Spleen (tissue), 11 donors: Measurements from ENCODE around the gene CCNC. TPM values are rescaled to one million over a fixed set of nuclear protein-coding genes. Genes with fewer than 3 reads are reported as not detected.

Experiments
- DNase-seq: peaks from one replicate; pipeline ENCODE4 v3.0.0-alpha.2; 2020
- H3K27ac ChIP-seq, 8 donors: fragments of 200-600 bp; sonication (generic) in 7 of 8; 1 replicate in 4 of 8; 2 replicates in 4 of 8; pipeline versions ENCODE4 v1.5.0 to v1.8.0; 2016 to 2021; ENCODE audit warnings: inconsistent platforms in 4 of 8, mild to moderate bottlenecking in 4 of 8, moderate library complexity in 1 of 8
- H3K27me3 ChIP-seq, 7 donors: fragments of 200-600 bp; sonication (generic) in 6 of 7; replicated peaks in 1 of 7; 1 replicate in 4 of 7; 2 replicates in 3 of 7; pipeline versions ENCODE4 v1.5.0 to v1.8.0; 2016 to 2021; ENCODE audit warnings: inconsistent platforms in 3 of 7, mild to moderate bottlenecking in 1 of 7
- H3K36me3 ChIP-seq, 6 donors: fragments of 200-600 bp; sonication (generic) in 5 of 6; 1 replicate in 4 of 6; 2 replicates in 2 of 6; pipeline versions ENCODE4 v1.5.0 to v1.8.0; 2016 to 2021; ENCODE audit warnings: inconsistent platforms in 2 of 6
- H3K4me1 ChIP-seq, 6 donors: fragments of 200-600 bp; sonication (generic) in 5 of 6; 1 replicate in 3 of 6; 2 replicates in 3 of 6; pipeline versions ENCODE4 v1.5.0 to v1.8.0; 2016 to 2021; ENCODE audit warnings: inconsistent platforms in 3 of 6
- H3K4me3 ChIP-seq, 8 donors: fragments of 200-600 bp; sonication (generic) in 7 of 8; 1 replicate in 4 of 8; 2 replicates in 4 of 8; pipeline versions ENCODE4 v1.5.0 to v1.8.0; 2016 to 2021; ENCODE audit warnings: inconsistent platforms in 4 of 8, mild to moderate bottlenecking in 4 of 8, moderate library complexity in 2 of 8
- H3K9me3 ChIP-seq, 8 donors: fragments of 200-600 bp; sonication (generic) in 7 of 8; 1 replicate in 4 of 8; 2 replicates in 4 of 8; pipeline versions ENCODE4 v1.5.0 to v1.8.0; 2016 to 2021; ENCODE audit warnings: inconsistent platforms in 4 of 8
- POLR2A ChIP-seq, 3 donors: fragments of 450-650 bp; IDR thresholded peaks; one replicate each; pipeline ENCODE4 v1.5.1; 2017; ENCODE audit warnings: antibody characterized with exemption in 3 of 3, mild to moderate bottlenecking in 1 of 3
- POLR2AphosphoS5 ChIP-seq, 3 donors: sonication (generic); formaldehyde crosslinking; IDR thresholded peaks; one replicate each; pipeline ENCODE4 v1.5.1; 2017; ENCODE audit warnings: antibody characterized with exemption in 3 of 3
- WGBS, 5 donors: extraction: QIAGEN DNeasy Blood & Tissue Kit in 3 of 5; methylation state at CpG; one replicate each; pipeline versions ENCODE4 v1.1.5 to v1.1.7; 2013 to 2018; 5-methylcytosine and 5-hydroxymethylcytosine counted together
- intact Hi-C: fragments of 100-400 bp; cut with DNase I; formaldehyde crosslinking; loops from one replicate; pipeline ENCODE4 v1.15.0; 2023; ENCODE audit warnings: low total_unique reads
- polyA plus RNA-seq, 3 donors: library from polyadenylated mRNA; stranded (reverse); fragments of 200-250 nt; gene quantifications; one replicate each; pipeline ENCODE4 v1.2.1, GENCODE V29; 2013
- total RNA-seq, 7 donors: library from RNA; depleted of rRNA in 3 of 7; stranded (reverse); fragments of >200 nt in 3 of 7; fragmentation: NEBNext Ultra II Directional in 4 of 7; extraction: Animal tissue kit (Norgen Biotek cat#: 25700) in 4 of 7; gene quantifications; one replicate each; pipeline versions ENCODE4 v1.1.0 to v1.2.1, GENCODE V29; 2016 to 2021
- TF ChIP-seq, protein P1 (sequence below), 11 experiments: fragments of 200-600 bp in 7 of 11; fragments of 450-650 bp in 4 of 11; sonication (generic) in 4 of 11; IDR thresholded peaks in 8 of 11; conservative IDR thresholded peaks in 3 of 11; 1 replicate in 7 of 11; 2 replicates in 4 of 11; pipeline versions ENCODE4 v1.4.0 to v1.8.0; 2016 to 2021; ENCODE audit warnings: antibody characterized with exemption in 11 of 11, inconsistent platforms in 4 of 11, mild to moderate bottlenecking in 1 of 11
- donor health status: healthy with polysubstance abuse.
- donor health status: DM: no; HTN: no; CAD: no; lungs with moderate emphysema.
- donor health status: DM: no; HTN: no; CAD: no.
- donor health status: Bipolar disorder and iron deficiency.
- donor health status: healthy.
- donor health status: DM: no; HTN: no; CAD: no.
- donor health status: DM: yes; HTN: yes; CAD: no.

The CCNC gene
- total and polyA plus RNA-seq, 10 donors, result 28.8 to 66.0 (median 43.6) TPM

DNA sequence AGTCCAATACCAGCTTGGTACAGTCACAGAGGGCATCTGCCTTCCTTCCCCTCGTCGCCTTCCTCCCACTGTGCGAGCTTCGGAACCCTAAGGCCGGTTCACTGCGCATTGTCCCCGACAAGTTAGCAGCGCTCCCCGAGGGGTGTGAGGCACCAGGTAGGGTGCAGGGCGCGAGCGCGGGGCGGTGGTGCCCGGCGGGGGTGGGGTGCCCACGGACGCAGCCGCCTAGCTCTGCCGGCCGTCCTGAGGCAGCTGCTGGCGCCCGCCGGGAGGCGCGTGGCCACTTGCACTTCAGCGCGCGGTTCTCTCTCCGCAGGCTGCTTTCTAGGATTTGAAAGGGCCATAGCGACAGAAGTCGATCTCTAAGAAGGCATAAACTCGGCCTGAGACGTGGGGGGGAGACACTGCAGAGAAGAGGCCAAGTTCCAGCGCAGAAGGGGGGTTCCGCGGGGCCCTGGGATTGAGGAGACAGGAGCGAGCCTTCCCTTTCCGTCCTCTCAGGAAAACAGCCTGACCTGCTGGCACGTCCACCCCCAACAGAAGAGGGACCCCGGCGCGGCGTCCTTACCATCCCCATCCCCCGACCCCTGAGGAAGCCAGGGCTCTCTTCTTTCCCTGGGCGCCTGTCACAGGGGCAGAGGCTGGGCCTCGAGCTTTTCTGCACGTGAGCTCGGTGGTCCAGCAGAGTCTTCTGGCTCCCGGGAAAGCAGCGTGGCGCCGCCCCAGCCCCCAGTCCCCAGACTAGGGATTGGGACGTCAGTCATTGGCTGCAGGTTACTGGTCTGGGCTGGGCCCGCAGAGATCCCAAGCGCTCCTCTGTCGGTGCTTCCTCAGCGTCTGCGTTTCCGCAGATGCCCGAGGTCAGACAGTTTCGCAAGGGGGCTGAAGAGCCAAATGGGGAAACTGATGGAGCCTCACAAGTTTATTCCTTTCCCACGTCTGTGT lies 22.5 kb upstream of the CCNC start:
- TF ChIP-seq, protein P1, sequence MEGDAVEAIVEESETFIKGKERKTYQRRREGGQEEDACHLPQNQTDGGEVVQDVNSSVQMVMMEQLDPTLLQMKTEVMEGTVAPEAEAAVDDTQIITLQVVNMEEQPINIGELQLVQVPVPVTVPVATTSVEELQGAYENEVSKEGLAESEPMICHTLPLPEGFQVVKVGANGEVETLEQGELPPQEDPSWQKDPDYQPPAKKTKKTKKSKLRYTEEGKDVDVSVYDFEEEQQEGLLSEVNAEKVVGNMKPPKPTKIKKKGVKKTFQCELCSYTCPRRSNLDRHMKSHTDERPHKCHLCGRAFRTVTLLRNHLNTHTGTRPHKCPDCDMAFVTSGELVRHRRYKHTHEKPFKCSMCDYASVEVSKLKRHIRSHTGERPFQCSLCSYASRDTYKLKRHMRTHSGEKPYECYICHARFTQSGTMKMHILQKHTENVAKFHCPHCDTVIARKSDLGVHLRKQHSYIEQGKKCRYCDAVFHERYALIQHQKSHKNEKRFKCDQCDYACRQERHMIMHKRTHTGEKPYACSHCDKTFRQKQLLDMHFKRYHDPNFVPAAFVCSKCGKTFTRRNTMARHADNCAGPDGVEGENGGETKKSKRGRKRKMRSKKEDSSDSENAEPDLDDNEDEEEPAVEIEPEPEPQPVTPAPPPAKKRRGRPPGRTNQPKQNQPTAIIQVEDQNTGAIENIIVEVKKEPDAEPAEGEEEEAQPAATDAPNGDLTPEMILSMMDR (IDR thresholded peaks at IDR 0.05 in 8 of 11, conservative IDR thresholded peaks at IDR 0.05 in 3 of 11), result no peak
- TF ChIP-seq POLR2AphosphoS5 (IDR thresholded peaks at IDR 0.05), result no peak
- TF ChIP-seq POLR2A (IDR thresholded peaks at IDR 0.05), result no peak
- Histone ChIP-seq H3K4me3 (peak overlapping the region in 5 of 8 donors; percentile 6 to 58 (median 12)), H3K4me1 (peaks cover 16 to 39% (median 31%) of the 10 kb centered on the region in 6 donors), H3K36me3 (no peaks in the 10 kb centered on the region), H3K27ac (no peak overlapping the region), H3K27me3 (peaks cover 11 to 85% (median 76%) of the 10 kb centered on the region in 7 donors), H3K9me3 (peaks cover 0 to 12% (median 2%) of the 10 kb centered on the region in 8 donors)
- intact Hi-C loops, result loop anchor here (10.0 kb wide), 1 partner anchor 154 kb away; no protein-coding TSS in a partner anchor
- WGBS, 5 donors, result 3 to 8% (median 5%) methylated on average over 53 to 63 of the region's 63 CpGs
- DNase-seq, result peak; percentile 69

DNA sequence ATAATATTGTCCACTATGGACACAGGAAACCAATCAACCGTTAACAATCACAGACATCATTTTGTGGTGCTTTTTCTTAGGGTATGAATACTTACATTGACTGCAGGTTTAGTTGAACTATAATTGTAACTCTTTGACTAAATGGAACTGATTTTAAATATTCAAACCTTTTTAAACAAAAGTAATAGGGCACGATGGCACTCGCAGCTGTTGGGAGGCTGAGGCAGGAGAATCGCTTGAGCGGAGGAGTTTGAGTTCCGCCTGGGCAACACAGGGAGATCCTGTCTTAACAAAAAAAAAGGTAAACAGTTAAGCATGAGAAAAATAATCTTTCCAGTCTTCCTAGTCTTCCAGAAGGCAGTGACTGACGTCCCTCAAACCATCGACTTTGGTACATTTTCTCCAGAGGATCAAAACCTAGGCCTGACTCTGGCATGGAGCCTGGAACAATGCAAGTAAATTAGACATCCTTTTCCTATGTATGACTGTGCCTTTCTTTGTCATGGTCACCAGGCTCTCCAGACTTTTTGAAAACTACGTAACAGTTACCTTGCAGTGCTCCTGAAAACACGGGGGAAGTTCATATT lies 21.5 kb upstream of the CCNC start:
- H3K4me3 ChIP-seq, result peak overlapping the region in 1 of 8 donors; percentile 17
- TF ChIP-seq POLR2A (IDR thresholded peaks at IDR 0.05), result no peak
- TF ChIP-seq, protein P1 (IDR thresholded peaks at IDR 0.05 in 8 of 11, conservative IDR thresholded peaks at IDR 0.05 in 3 of 11), result no peak
- TF ChIP-seq POLR2AphosphoS5 (IDR thresholded peaks at IDR 0.05), result no peak
- H3K27ac ChIP-seq, result no peak overlapping the region
- H3K27me3 ChIP-seq, result peaks cover 11 to 85% (median 68%) of the 10 kb centered on the region in 7 donors
- no peak for DNase-seq
- H3K4me1 ChIP-seq, result peaks cover 16 to 39% (median 31%) of the 10 kb centered on the region in 6 donors
- H3K9me3 ChIP-seq, result peaks cover 0 to 7% (median 2%) of the 10 kb centered on the region in 8 donors
- intact Hi-C loops, result loop anchor here (10.0 kb wide), 1 partner anchor 155 kb away; no protein-coding TSS in a partner anchor
- 27 to 37% (median 36%) methylated on average over 10 of the region's 10 CpGs for WGBS, 5 donors
- H3K36me3 ChIP-seq, result no peaks in the 10 kb centered on the region

DNA sequence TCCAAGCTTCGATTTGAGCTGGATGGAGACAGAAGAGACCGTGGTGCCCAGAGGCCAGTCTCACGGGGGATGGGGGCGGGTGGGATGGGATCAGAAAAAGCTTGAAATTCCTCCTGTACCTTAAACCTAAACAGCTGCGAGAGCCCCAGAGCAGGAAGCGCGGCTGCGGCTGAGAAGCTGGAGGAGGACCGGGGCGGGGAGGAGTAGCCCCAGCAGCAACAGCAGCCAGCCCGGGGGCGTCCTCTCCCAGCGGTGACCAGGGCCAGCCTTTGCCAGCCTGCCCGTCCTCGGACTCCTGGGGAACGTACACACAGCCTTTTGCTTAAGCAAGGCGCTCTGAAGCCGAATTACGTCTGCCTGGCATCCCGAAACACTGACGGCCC lies 20.8 kb upstream of the CCNC start:
- H3K27me3 ChIP-seq, result peaks cover 11 to 78% (median 64%) of the 10 kb centered on the region in 7 donors
- H3K36me3 ChIP-seq, result no peaks in the 10 kb centered on the region
- intact Hi-C loops, result no loop called here
- no peak overlapping the region for H3K27ac ChIP-seq
- peaks cover 0 to 1% (median 0%) of the 10 kb centered on the region in 8 donors for H3K9me3 ChIP-seq
- TF ChIP-seq POLR2A (IDR thresholded peaks at IDR 0.05) (no peak), POLR2AphosphoS5 (IDR thresholded peaks at IDR 0.05) (no peak)
- TF ChIP-seq, protein P1 (IDR thresholded peaks at IDR 0.05 in 8 of 11, conservative IDR thresholded peaks at IDR 0.05 in 3 of 11), result no peak
- H3K4me1 ChIP-seq, result peaks cover 16 to 39% (median 31%) of the 10 kb centered on the region in 6 donors
- H3K4me3 ChIP-seq, result peak overlapping the region; percentile 44 to 78 (median 56)
- DNase-seq, result peak; percentile 77
- WGBS, 5 donors, result 3 to 13% (median 5%) methylated on average over 13 to 21 of the region's 21 CpGs
